SK-N-MC (cell line): ENCODE data around the gene FMNL3.

Source experiments
- DNase-seq: peaks from one replicate; pipeline ENCODE4 v3.0.0-alpha.2; 2011; ENCODE audit warnings: low read depth, low spot score
- H3K27ac ChIP-seq: fragments of 200-600 bp; sonication (generic); 2 replicates; pipeline ENCODE4 v1.5.1; 2016; ENCODE audit warnings: mixed run types
- H3K36me3 ChIP-seq: fragments of 200-600 bp; sonication (generic); 2 replicates; pipeline ENCODE4 v1.6.1; 2017; ENCODE audit warnings: antibody characterized with exemption, low read length, mixed read lengths; ENCODE audit not compliant: insufficient read depth
- H3K4me3 ChIP-seq: fragments of 200-600 bp; sonication (generic); 2 replicates; pipeline ENCODE4 v1.5.1; 2016
- H3K9ac ChIP-seq: fragments of 200-600 bp; sonication (generic); 2 replicates; pipeline ENCODE4 v1.8.0; 2017; ENCODE audit warnings: mixed run types, mixed read lengths; ENCODE audit not compliant: insufficient read length
- H3K9me3 ChIP-seq: fragments of 200-600 bp; sonication (generic); 2 replicates; pipeline ENCODE4 v1.6.1; 2017; ENCODE audit warnings: low read depth, mild to moderate bottlenecking, antibody characterized with exemption, low read length, moderate library complexity, mixed read lengths
- EZH2 ChIP-seq: fragments of 200-600 bp; sonication (generic); IDR thresholded peaks from one replicate; pipeline ENCODE4 v1.6.1; 2017; ENCODE audit warnings: antibody characterized with exemption
- FOXP2 ChIP-seq: optimal IDR thresholded peaks from 2 replicates; pipeline ENCODE3; 2011; ENCODE audit warnings: mild to moderate bottlenecking, moderate library complexity; ENCODE audit not compliant: insufficient read depth; ENCODE audit errors: extremely low read length, control extremely low read depth
- POLR2AphosphoS5 ChIP-seq: IDR thresholded peaks from 2 replicates; pipeline ENCODE4 v1.6.1; 2012; ENCODE audit warnings: mild to moderate bottlenecking, low read depth, low read length, borderline replicate concordance

Gene FMNL3

DNA sequence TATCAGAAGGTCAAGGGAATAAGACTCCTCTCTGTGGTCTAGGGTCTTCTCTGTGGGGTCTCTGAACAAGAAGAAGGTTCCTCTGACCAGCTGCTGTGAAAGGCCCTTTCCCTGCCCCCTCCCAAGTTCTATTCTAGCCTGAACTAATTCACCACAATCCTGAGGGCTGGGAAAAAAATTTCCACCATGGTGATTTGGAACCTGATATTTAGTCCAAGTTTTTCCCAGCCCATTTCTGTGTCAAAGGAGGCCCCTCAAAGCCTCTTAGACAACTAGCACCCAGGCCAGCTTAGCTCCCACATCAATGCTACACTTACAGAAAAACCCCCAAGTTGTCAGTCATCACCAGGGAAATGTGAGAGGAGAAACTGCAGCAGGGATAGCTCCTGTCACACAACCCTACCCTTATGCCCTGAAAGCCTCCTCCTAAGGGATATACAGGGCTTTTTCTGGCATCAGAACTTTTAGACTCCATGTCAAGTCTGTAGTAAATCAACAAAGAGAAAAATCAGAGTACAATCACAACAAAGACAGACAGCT is 4.5 kb downstream of the FMNL3 start:
- Histone ChIP-seq H3K9me3 (no peaks in the 10 kb centered on the region), H3K4me3 (no peak overlapping the region), H3K36me3 (no peaks in the 10 kb centered on the region), H3K9ac (no peak overlapping the region), H3K27ac (no peak overlapping the region)
- TF ChIP-seq EZH2 (no peak), POLR2AphosphoS5 (no peak), FOXP2 (no peak)
- no peak for DNase-seq

DNA sequence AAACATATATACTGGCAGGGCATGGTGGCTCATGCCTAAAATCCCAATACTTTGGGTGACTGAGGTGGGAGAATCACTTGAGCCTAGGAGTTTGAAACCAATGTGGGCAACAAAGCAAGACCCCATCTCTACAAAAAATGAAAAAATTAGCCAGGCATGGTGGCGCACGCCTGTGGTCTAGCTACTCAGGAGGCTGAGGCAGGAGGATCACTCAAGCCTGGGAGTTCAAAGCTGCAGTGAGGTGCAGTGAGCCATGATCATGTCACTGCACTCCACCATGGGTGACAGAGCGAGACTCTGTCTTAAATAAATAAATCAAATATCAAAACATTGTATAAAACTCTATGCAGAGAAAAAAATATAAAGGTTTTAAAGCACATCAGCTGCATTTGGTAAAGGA is 5.2 kb downstream of the FMNL3 start:
- TF ChIP-seq EZH2: no peak
- no peak for TF ChIP-seq FOXP2
- TF ChIP-seq POLR2AphosphoS5: no peak

DNA sequence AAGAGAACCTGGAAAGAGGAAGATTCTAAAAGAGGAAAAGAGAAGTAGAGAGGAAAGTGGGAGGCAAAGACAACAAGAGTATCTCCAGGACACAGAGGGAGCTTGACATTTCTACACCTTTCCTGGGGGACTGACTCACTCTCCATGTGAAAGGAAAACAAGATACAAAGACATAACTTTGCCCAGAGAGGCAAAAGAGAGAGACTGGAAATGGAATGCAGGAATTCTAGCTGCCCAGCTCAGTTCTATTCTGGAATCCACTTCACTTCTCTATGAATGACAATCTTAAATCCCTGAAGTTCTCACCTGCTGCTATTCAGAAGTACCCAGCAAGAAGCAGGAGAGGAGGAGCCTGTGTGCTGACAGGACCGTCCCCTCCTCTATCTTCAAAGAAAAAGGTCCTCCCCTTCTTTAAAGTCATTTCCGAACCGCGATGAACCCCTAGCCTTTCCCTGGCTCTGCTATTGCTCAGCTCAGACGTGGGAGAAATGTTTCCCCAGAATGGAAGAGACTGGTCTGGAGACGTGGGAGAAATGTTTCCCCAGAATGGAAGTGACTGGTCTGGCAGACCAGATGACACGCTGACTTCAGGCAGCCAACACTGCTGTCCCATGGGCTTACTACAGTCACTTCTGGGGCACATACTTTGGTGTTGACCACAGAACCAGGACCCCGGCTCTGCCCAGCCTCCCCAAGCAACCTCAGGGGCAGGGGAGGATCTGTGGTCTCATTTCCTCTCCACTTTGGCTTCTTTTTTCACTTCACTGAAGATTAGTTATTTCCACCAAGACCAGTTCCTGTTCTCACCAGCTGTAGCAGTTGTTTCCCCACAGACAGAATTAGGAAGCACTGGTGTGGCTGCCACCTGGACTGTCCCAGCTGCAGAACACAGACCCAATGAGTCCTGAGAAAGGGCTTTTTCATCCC is 8.3 kb downstream of the FMNL3 start:
- Histone ChIP-seq H3K4me3 (no peak overlapping the region), H3K36me3 (no peaks in the 10 kb centered on the region), H3K9me3 (no peaks in the 10 kb centered on the region), H3K9ac (no peak overlapping the region), H3K27ac (no peak overlapping the region)
- TF ChIP-seq FOXP2: no peak
- DNase-seq: no peak

More for the DNA sequence above, 5.2 kb downstream of the FMNL3 start:
- Histone ChIP-seq H3K36me3 (no peaks in the 10 kb centered on the region), H3K9ac (no peak overlapping the region), H3K27ac (no peak overlapping the region), H3K9me3 (no peaks in the 10 kb centered on the region), H3K4me3 (no peak overlapping the region)
- DNase-seq: no peak

DNA sequence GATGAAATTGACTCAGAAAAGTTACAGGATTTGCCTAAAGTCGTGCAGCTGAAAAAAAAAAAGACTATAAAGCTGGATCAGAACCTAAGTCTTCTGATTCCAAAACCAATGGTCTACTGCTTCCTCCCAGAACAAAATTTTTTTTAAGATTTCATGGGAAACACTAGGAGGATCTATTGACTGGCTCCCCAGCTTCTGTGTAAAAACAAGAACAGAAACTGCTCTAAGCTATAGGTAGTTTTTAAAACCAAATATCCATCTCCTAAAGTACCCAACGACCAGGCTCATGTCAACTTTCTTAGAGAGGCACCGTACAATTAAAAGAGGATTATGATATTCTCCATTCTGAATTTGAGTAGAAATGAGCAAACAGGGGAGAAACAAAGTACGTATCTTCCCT is 9.4 kb downstream of the FMNL3 start:
- no peak overlapping the region for H3K4me3 ChIP-seq
- no peaks in the 10 kb centered on the region for H3K36me3 ChIP-seq
- H3K9me3 ChIP-seq: no peaks in the 10 kb centered on the region
- H3K9ac ChIP-seq: no peak overlapping the region
- no peak for TF ChIP-seq EZH2
- TF ChIP-seq POLR2AphosphoS5: no peak
- TF ChIP-seq FOXP2: no peak
- DNase-seq: no peak
- no peak overlapping the region for H3K27ac ChIP-seq

DNA sequence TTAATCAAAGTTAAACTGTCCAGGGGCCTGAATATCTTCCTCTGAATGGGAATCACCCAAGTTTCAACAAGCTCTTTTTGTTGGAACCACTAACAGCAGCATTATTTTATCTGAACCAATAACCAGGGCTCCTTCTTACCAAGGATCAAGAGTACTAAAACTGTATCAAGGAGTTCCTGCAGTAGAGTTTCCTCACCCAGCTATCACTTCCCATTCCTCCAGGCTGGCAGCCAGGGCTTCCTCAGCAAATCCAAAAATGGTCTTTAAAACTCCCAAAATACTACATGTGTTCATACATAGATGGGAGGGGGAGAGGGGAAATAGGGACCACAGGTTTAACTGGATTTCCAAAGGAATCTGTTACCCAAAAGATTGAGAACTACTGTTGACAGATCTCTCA is 10.5 kb downstream of the FMNL3 start:
- H3K9ac ChIP-seq: no peak overlapping the region
- no peaks in the 10 kb centered on the region for H3K36me3 ChIP-seq
- H3K4me3 ChIP-seq: no peak overlapping the region
- no peak for DNase-seq
- TF ChIP-seq EZH2: no peak
- TF ChIP-seq FOXP2: no peak
- TF ChIP-seq POLR2AphosphoS5: no peak
- no peaks in the 10 kb centered on the region for H3K9me3 ChIP-seq
- no peak overlapping the region for H3K27ac ChIP-seq

DNA sequence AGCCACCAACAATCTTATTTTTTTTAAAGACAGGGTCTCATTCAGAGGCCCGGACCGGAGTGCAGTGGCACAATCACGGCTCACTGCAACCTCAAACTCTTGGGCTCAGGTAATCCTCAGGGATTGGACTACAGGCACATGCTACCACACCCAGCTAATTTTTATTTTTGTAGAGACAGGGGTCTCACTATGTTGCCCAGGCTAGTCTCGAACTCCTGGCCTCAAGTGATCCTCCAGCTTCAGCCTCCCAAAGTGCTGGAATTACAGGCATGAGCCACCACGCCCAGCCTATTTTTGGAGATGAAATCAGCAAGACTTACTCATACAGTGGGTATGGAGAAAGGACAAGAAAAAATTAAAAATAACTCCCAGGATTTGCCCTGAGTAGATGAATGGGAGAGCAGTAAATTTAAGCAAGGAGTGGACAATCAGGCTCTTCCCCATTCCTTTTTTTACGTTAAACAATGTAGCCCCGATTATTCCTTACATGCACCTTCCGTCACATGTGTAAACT is 13.2 kb downstream of the FMNL3 start:
- Histone ChIP-seq H3K9me3 (no peaks in the 10 kb centered on the region), H3K4me3 (no peak overlapping the region), H3K36me3 (no peaks in the 10 kb centered on the region), H3K9ac (no peak overlapping the region), H3K27ac (no peak overlapping the region)
- TF ChIP-seq FOXP2: no peak
- TF ChIP-seq EZH2: no peak
- TF ChIP-seq POLR2AphosphoS5: no peak
- no peak for DNase-seq

DNA sequence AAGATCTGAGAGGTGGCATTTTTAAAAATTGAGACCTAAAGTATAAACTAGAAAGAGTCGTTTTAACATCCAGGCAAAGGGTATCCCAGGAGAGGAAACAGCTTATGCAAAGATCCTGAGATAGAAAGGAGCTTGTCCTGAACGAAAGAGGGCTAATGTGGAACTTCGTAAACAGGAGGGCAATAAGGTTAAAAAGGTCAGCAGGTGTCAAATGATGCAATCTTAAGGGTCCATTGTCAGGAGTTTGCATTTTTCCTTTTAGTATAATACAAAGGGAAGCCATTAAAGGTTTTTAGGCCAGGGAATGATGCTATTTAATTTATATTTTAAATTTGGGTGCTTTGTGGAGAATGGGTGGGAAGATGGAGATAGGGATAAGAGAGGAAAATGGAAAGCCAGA is 14.4 kb downstream of the FMNL3 start:
- no peak for TF ChIP-seq EZH2
- no peak for TF ChIP-seq POLR2AphosphoS5
- TF ChIP-seq FOXP2: no peak
- no peak overlapping the region for H3K9ac ChIP-seq

DNA sequence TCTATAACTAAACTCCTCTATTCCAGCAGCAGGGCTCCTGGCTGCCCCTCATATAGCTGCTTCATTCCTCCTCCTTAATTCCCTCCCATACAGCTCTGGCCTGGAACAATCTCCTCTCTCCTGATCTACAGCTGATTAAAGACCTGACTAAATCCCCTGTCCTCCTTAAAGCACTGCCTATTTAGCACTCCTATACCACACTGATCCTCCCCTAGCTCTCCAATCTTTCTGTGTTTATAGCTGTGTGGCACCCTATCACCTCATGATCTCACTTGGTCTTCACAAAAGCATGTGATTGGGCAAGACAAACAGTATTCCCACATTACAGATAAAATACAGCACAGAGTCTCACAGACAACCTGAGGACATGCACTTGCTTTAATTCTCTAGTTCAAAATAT is 17.4 kb downstream of the FMNL3 start:
- no peak for DNase-seq
- Histone ChIP-seq H3K9me3 (no peaks in the 10 kb centered on the region), H3K36me3 (no peaks in the 10 kb centered on the region), H3K27ac (no peak overlapping the region), H3K9ac (no peak overlapping the region), H3K4me3 (no peak overlapping the region)
- TF ChIP-seq EZH2: no peak
- TF ChIP-seq POLR2AphosphoS5: no peak
- no peak for TF ChIP-seq FOXP2

More for the DNA sequence above, 14.4 kb downstream of the FMNL3 start:
- DNase-seq: no peak
- no peak overlapping the region for H3K27ac ChIP-seq
- H3K9me3 ChIP-seq: no peaks in the 10 kb centered on the region
- no peaks in the 10 kb centered on the region for H3K36me3 ChIP-seq
- H3K4me3 ChIP-seq: no peak overlapping the region

DNA sequence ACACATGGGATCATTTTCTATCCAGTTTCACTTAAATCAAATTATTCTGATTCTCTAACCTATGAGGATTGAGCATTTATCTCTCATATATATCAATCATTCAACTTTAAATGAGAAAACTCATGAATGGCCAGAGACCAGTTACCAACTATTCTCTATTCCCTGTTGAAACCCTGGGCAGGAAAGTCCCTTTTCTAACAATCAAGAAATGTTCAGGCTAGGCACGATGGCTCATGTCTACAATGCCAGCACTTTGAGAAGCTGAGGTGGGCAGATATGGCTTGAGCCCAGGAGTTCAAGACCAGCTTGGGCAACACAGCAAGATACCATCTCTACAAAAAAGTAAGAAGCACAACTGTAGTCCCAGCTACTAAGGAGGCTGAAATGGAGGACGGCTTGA is 18.0 kb downstream of the FMNL3 start:
- H3K4me3 ChIP-seq: no peak overlapping the region
- no peaks in the 10 kb centered on the region for H3K9me3 ChIP-seq
- H3K36me3 ChIP-seq: no peaks in the 10 kb centered on the region
- no peak overlapping the region for H3K9ac ChIP-seq
- TF ChIP-seq POLR2AphosphoS5 (no peak), EZH2 (no peak), FOXP2 (no peak)
- no peak for DNase-seq
- H3K27ac ChIP-seq: no peak overlapping the region
